ENCODE measurements around the gene MTURN.

MTURN gene

DNA sequence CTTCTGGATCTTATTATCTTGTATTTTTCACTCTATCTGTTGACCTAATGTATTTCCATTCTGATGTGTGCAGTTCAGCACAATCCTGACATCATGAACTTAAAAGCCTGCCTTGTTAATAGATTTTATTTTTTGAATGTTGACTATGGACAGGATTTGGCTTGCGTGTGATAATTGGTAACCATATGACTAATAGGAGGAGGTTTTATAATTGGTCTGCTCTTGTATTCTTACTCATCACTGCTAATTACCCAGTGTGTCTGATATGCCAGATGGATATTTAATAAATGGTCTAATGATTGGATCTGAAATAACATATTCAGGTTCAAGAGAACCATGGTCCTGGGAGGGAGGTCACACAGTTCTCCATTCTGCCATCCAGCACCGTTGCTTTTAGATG, 45.9 kb downstream of the MTURN start:
- Histone ChIP-seq H3K4me1 (ENCODE audit: insufficient read depth, low read length, severe bottlenecking) (peaks cover 38% of the 10 kb centered on the region), H3K9ac (ENCODE audit: low read length) (no peak overlapping the region)

DNA sequence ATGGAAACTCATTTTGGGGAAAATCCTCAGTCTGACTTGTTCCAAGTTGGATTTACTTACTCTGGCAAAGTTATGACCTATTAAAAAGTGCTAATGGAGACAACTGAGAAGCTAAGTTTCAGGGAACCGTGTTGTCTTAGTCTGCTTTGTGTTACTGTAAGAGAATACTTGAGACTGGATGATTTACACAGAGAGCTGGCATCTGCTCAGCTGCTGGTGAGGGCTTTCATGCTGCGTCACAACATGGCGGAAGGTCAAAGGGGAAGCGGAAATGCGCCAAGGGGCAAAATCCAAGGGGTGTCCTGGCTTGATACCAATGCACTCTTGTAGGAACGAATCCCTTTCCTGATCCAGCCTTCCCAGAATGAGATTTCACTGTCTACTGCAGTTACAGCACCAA, 46.4 kb downstream of the MTURN start:
- Histone ChIP-seq H3K4me3 (ENCODE audit: low read depth, low read length, poor library complexity, severe bottlenecking) (no peak overlapping the region), H3K9ac (ENCODE audit: low read length) (no peak overlapping the region), H3K36me3 (ENCODE audit: insufficient read depth, low read length) (no peaks in the 10 kb centered on the region; the same call in 1 of the 2 replicates), H3K27me3 (ENCODE audit: insufficient read depth, low read length) (no peaks in the 10 kb centered on the region), H4K20me1 (ENCODE audit: insufficient read depth, low read length) (no peaks in the 10 kb centered on the region), H2AFZ (ENCODE audit: low read length) (no peak overlapping the region), H3K27ac (ENCODE audit: low read depth, low read length, poor library complexity, severe bottlenecking) (no peak overlapping the region), H3K4me1 (ENCODE audit: insufficient read depth, low read length, severe bottlenecking) (peaks cover 33% of the 10 kb centered on the region), H3F3A (ENCODE audit: insufficient read depth, low read length) (no peaks in the 10 kb centered on the region), H3K9me3 (ENCODE audit: low read length) (peaks cover 5% of the 10 kb centered on the region; the same call in 1 of the 2 replicates), H3K4me2 (ENCODE audit: low read length) (no peak overlapping the region), H3K9me2 (ENCODE audit: low read depth, low read length) (no peaks in the 10 kb centered on the region), H3K79me2 (ENCODE audit: insufficient read depth, low read length) (no peaks in the 10 kb centered on the region)
- no peak for TF ChIP-seq EZH2 (IDR thresholded peaks at IDR 0.05; ENCODE audit: borderline replicate concordance, low read length)
- no peak for TF ChIP-seq CTCF (IDR thresholded peaks at IDR 0.05; ENCODE audit: low read length)

More for the DNA sequence above, 45.9 kb downstream of the MTURN start:
- Histone ChIP-seq H3K27me3 (ENCODE audit: insufficient read depth, low read length) (no peaks in the 10 kb centered on the region), H3K4me3 (ENCODE audit: low read depth, low read length, poor library complexity, severe bottlenecking) (no peak overlapping the region), H3K27ac (ENCODE audit: low read depth, low read length, poor library complexity, severe bottlenecking) (no peak overlapping the region), H3K9me3 (ENCODE audit: low read length) (peaks cover 5% of the 10 kb centered on the region; the same call in 1 of the 2 replicates), H3K36me3 (ENCODE audit: insufficient read depth, low read length) (no peaks in the 10 kb centered on the region; the same call in 1 of the 2 replicates), H3K4me2 (ENCODE audit: low read length) (no peak overlapping the region), H3K9me2 (ENCODE audit: low read depth, low read length) (no peaks in the 10 kb centered on the region), H3K79me2 (ENCODE audit: insufficient read depth, low read length) (no peaks in the 10 kb centered on the region), H2AFZ (ENCODE audit: low read length) (no peak overlapping the region), H4K20me1 (ENCODE audit: insufficient read depth, low read length) (no peaks in the 10 kb centered on the region), H3F3A (ENCODE audit: insufficient read depth, low read length) (no peaks in the 10 kb centered on the region)
- no peak for TF ChIP-seq EZH2 (IDR thresholded peaks at IDR 0.05; ENCODE audit: borderline replicate concordance, low read length)
- TF ChIP-seq CTCF (IDR thresholded peaks at IDR 0.05; ENCODE audit: low read length) = no peak

GRCh38 chr7:30181736-30182522, 47.1 kb downstream of the MTURN start:
- no peak overlapping the region for H3K4me3 ChIP-seq (ENCODE audit: low read depth, low read length, poor library complexity, severe bottlenecking)
- H3K4me1 ChIP-seq (ENCODE audit: insufficient read depth, low read length, severe bottlenecking) = peaks cover 26% of the 10 kb centered on the region
- H3K9me3 ChIP-seq (ENCODE audit: low read length) = peaks cover 9% of the 10 kb centered on the region; the same call in 1 of the 2 replicates
- no peaks in the 10 kb centered on the region for H3F3A ChIP-seq (ENCODE audit: insufficient read depth, low read length)
- TF ChIP-seq EZH2 (IDR thresholded peaks at IDR 0.05; ENCODE audit: borderline replicate concordance, low read length) = no peak
- no peak for TF ChIP-seq CTCF (IDR thresholded peaks at IDR 0.05; ENCODE audit: low read length)
- H3K36me3 ChIP-seq (ENCODE audit: insufficient read depth, low read length) = no peaks in the 10 kb centered on the region; the same call in 1 of the 2 replicates
- H4K20me1 ChIP-seq (ENCODE audit: insufficient read depth, low read length) = no peaks in the 10 kb centered on the region
- H2AFZ ChIP-seq (ENCODE audit: low read length) = no peak overlapping the region
- no peaks in the 10 kb centered on the region for H3K9me2 ChIP-seq (ENCODE audit: low read depth, low read length)
- H3K4me2 ChIP-seq (ENCODE audit: low read length) = no peak overlapping the region
- no peak overlapping the region for H3K9ac ChIP-seq (ENCODE audit: low read length)
- H3K27me3 ChIP-seq (ENCODE audit: insufficient read depth, low read length) = no peaks in the 10 kb centered on the region
- H3K27ac ChIP-seq (ENCODE audit: low read depth, low read length, poor library complexity, severe bottlenecking) = no peak overlapping the region
- H3K79me2 ChIP-seq (ENCODE audit: insufficient read depth, low read length) = no peaks in the 10 kb centered on the region

All from OCI-LY1 (cell line).